ENCODE data around the gene RDM1.

The RDM1 gene

GRCh38 chr17:35931794-35932425, 1.3 kb upstream of the RDM1 start:
- Histone ChIP-seq H3K9ac (ENCODE audit: low read depth, low read length) (no peak overlapping the region), H3K9me3 (ENCODE audit: insufficient read depth, low read depth, low read length) (no peaks in the 10 kb centered on the region), H3K36me3 (ENCODE audit: insufficient read depth, low read length) (no peaks in the 10 kb centered on the region), H3K27ac (ENCODE audit: low read depth, low read length) (no peak overlapping the region), H3K4me3 (ENCODE audit: low read length) (no peak overlapping the region), H3K27me3 (ENCODE audit: insufficient read depth, low read length) (peaks cover 6% of the 10 kb centered on the region; the same call in 1 of the 2 replicates), H3K4me1 (ENCODE audit: insufficient read depth, low read length) (peaks cover 12% of the 10 kb centered on the region)
- 96% methylated on average over 6 of the region's 6 CpGs for WGBS

GRCh38 chr17:35927714-35928113, 2.9 kb downstream of the RDM1 start:
- H3K9me3 ChIP-seq (ENCODE audit: insufficient read depth, low read depth, low read length): no peaks in the 10 kb centered on the region

DNA sequence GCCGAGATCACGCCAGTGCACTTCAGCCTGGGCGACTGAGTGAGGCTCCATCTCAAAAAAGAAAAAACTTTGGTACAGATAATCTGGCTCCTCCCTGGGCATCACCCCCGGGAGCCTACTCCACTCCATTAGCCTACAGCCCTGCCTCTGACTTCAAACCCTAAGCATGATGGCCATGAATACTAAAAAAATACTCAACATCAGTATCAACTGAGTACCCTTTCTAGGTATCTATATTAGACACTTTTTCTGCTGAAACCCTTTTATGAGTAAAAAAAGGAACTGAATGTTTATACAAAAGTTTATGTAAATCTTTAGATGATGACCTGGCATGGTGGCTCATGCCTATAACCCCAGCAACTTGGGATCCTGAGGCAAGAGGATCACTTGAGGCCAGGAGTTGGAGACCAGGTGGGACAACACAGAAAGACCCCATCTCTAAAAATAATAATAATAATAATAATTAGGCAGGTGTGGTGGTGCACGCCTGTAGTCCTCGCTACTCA, 6.9 kb downstream of the RDM1 start:
- H3K27me3 ChIP-seq (ENCODE audit: insufficient read depth, low read length): no peaks in the 10 kb centered on the region
- H3K9me3 ChIP-seq (ENCODE audit: insufficient read depth, low read depth, low read length): no peaks in the 10 kb centered on the region
- WGBS: 94% methylated on average over 6 of the region's 6 CpGs
- H3K4me1 ChIP-seq (ENCODE audit: insufficient read depth, low read length): no peaks in the 10 kb centered on the region
- H3K9ac ChIP-seq (ENCODE audit: low read depth, low read length): no peak overlapping the region
- no peak overlapping the region for H3K27ac ChIP-seq (ENCODE audit: low read depth, low read length)
- H3K36me3 ChIP-seq (ENCODE audit: insufficient read depth, low read length): peaks cover 20% of the 10 kb centered on the region
- no peak overlapping the region for H3K4me3 ChIP-seq (ENCODE audit: low read length)

More at GRCh38 chr17:35927714-35928113, 2.9 kb downstream of the RDM1 start:
- H3K4me3 ChIP-seq (ENCODE audit: low read length): no peak overlapping the region
- H3K4me1 ChIP-seq (ENCODE audit: insufficient read depth, low read length): peaks cover 12% of the 10 kb centered on the region
- H3K27me3 ChIP-seq (ENCODE audit: insufficient read depth, low read length): peaks cover 6% of the 10 kb centered on the region; the same call in 1 of the 2 replicates
- H3K27ac ChIP-seq (ENCODE audit: low read depth, low read length): no peak overlapping the region
- H3K36me3 ChIP-seq (ENCODE audit: insufficient read depth, low read length): peaks cover 15% of the 10 kb centered on the region
- H3K9ac ChIP-seq (ENCODE audit: low read depth, low read length): no peak overlapping the region

- Histone ChIP-seq H3K27me3 (ENCODE audit: insufficient read depth, low read length) (no peaks in the 10 kb centered on the region), H3K27ac (ENCODE audit: low read depth, low read length) (no peak overlapping the region), H3K4me3 (ENCODE audit: low read length) (no peak overlapping the region), H3K36me3 (ENCODE audit: insufficient read depth, low read length) (peaks cover 18% of the 10 kb centered on the region), H3K4me1 (ENCODE audit: insufficient read depth, low read length) (no peaks in the 10 kb centered on the region), H3K9ac (ENCODE audit: low read depth, low read length) (no peak overlapping the region), H3K9me3 (ENCODE audit: insufficient read depth, low read depth, low read length) (no peaks in the 10 kb centered on the region)
- 88% methylated on average over 1 of the region's 1 CpG for WGBS
Measured at GRCh38 chr17:35920229-35920628, 10.3 kb downstream of the RDM1 start.

DNA sequence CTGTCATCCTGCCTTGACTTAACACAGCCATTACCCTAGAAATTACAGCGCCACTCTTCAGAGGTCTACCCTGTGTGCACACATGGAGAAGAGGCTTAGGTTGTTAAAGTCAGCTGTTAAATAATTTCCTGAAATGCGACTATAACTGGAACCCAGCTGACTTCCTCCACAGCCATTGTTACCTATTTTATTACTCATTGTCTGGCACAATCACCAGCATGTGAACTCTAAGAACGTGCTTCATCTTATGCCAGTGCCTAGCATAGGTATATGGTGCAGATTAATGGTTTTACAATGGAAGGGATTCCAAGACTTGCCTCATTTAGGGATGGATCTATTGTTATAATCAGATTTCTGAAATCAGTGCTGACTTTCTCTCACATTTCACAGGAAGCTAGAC, 11.9 kb downstream of the RDM1 start:
- Histone ChIP-seq H3K9ac (ENCODE audit: low read depth, low read length) (no peak overlapping the region), H3K9me3 (ENCODE audit: insufficient read depth, low read depth, low read length) (no peaks in the 10 kb centered on the region; the same call in 1 of the 2 replicates), H3K4me3 (ENCODE audit: low read length) (no peak overlapping the region), H3K27me3 (ENCODE audit: insufficient read depth, low read length) (no peaks in the 10 kb centered on the region), H3K4me1 (ENCODE audit: insufficient read depth, low read length) (no peaks in the 10 kb centered on the region), H3K36me3 (ENCODE audit: insufficient read depth, low read length) (peaks cover 6% of the 10 kb centered on the region; the same call in 1 of the 2 replicates), H3K27ac (ENCODE audit: low read depth, low read length) (no peak overlapping the region)
- WGBS: 96% methylated on average over 3 of the region's 3 CpGs

DNA sequence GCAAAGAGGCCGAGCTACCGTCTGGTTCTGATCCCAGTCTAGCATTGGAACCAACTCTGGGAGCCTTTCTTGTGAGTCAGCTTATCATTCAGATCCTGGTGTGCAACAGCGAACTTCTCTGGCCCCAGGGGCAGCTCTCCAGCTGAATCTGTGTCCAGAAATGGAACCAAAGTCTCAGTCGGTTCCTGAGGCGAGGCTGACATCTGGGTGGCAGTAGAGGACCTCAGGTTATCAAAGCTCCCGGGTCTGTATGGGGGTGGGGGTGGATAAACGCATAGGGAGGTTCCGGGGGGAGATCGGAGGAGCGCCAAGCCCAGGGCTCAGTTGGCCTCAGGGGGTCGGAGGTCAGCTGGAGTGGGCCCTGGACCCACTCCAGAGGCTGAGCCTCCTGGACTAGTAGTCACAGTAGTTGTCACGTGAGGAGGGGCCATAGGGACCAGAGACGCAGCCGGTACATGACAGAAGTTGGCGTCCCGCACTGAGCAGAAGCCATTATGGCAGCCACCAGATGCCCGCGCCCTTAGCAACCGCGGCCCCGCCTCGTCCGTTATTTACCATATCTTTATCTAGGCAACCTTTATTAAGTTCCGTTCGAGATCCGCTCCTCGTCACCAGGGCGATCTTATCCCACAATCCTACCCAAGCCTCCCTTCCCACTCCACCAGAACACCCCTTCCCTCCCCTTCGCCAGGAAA, 12.9 kb downstream of the RDM1 start:
- H3K27me3 ChIP-seq (ENCODE audit: insufficient read depth, low read length): no peaks in the 10 kb centered on the region
- H3K4me1 ChIP-seq (ENCODE audit: insufficient read depth, low read length): no peaks in the 10 kb centered on the region
- WGBS: 97% methylated on average over 29 of the region's 29 CpGs
- H3K9ac ChIP-seq (ENCODE audit: low read depth, low read length): no peak overlapping the region
- H3K4me3 ChIP-seq (ENCODE audit: low read length): no peak overlapping the region
- H3K27ac ChIP-seq (ENCODE audit: low read depth, low read length): no peak overlapping the region
- H3K36me3 ChIP-seq (ENCODE audit: insufficient read depth, low read length): peaks cover 4% of the 10 kb centered on the region; the same call in 1 of the 2 replicates
- no peaks in the 10 kb centered on the region; the same call in 1 of the 2 replicates for H3K9me3 ChIP-seq (ENCODE audit: insufficient read depth, low read depth, low read length)

DNA sequence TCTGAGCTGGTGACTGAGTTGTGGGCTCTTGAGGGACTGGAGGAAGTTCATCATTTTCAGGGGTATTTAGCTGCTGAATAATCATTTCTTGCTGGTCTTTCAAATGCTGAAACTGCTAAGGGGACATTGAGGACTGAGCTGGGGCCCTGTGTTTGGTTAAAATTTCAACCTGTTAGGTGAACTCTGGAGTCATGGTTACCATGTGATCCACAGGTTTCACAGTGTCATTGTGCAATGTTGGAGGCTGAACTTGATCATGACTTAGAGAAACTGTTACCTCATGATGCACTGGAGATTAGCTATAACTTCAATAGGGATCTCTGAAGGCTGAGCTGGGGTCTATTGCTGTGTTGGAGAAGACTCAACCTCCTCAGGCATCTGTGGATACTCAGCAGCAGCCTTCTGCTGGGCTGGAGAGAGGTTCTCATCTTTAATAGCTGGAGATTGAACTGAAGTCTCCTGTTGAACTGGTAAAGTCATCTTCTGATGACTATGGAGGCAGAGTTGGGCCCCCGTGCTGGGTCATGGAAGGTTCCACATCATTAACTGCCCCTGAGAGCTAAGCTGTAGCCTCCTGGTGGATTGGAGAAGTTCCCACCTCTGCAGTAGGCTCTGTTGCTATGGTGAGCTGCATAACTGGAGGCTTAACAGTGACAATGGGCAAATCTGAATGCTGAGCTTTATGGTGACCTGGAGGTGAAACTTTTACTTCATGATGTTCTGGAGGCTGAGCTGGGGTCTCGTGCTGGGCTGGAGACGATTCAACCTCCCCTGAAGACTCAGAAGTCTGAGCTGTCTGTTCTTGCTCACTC, 15.2 kb downstream of the RDM1 start:
- Histone ChIP-seq H3K27me3 (ENCODE audit: insufficient read depth, low read length) (no peaks in the 10 kb centered on the region), H3K4me3 (ENCODE audit: low read length) (no peak overlapping the region), H3K9ac (ENCODE audit: low read depth, low read length) (no peak overlapping the region), H3K4me1 (ENCODE audit: insufficient read depth, low read length) (no peaks in the 10 kb centered on the region), H3K27ac (ENCODE audit: low read depth, low read length) (no peak overlapping the region), H3K9me3 (ENCODE audit: insufficient read depth, low read depth, low read length) (peaks cover under 1% of the 10 kb centered on the region; the same call in 1 of the 2 replicates), H3K36me3 (ENCODE audit: insufficient read depth, low read length) (no peaks in the 10 kb centered on the region)
- WGBS: 91% methylated on average over 3 of the region's 3 CpGs

DNA sequence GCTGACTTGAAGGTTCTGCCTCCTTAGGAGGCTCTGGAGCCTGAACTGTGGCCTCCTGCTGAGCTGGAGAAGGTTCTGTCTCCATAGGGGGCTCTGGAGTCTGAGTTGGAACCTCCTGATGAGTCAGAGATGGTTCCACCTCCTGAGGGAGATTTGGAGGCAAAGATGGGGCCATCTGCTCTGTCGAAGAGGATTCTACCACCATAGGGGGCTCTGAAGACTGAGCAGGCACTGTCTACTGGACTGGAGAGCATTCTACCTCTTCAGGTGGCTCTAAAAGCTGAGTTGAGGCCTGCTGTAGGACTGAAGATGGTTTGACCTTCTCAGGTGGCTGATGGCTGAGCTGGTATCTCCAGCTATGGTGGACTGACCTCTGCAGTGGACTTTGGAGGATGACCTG, 16.2 kb downstream of the RDM1 start:
- no peak overlapping the region for H3K9ac ChIP-seq (ENCODE audit: low read depth, low read length)
- WGBS: 92% methylated on average over 1 of the region's 1 CpG
- H3K9me3 ChIP-seq (ENCODE audit: insufficient read depth, low read depth, low read length): peaks cover 3% of the 10 kb centered on the region
- H3K27me3 ChIP-seq (ENCODE audit: insufficient read depth, low read length): no peaks in the 10 kb centered on the region
- no peaks in the 10 kb centered on the region for H3K4me1 ChIP-seq (ENCODE audit: insufficient read depth, low read length)
- H3K27ac ChIP-seq (ENCODE audit: low read depth, low read length): no peak overlapping the region
- H3K4me3 ChIP-seq (ENCODE audit: low read length): no peak overlapping the region
- no peaks in the 10 kb centered on the region for H3K36me3 ChIP-seq (ENCODE audit: insufficient read depth, low read length)

- Histone ChIP-seq H3K36me3 (ENCODE audit: insufficient read depth, low read length) (no peaks in the 10 kb centered on the region), H3K9me3 (ENCODE audit: insufficient read depth, low read depth, low read length) (peaks cover 3% of the 10 kb centered on the region), H3K27ac (ENCODE audit: low read depth, low read length) (no peak overlapping the region), H3K9ac (ENCODE audit: low read depth, low read length) (no peak overlapping the region), H3K4me1 (ENCODE audit: insufficient read depth, low read length) (no peaks in the 10 kb centered on the region), H3K27me3 (ENCODE audit: insufficient read depth, low read length) (no peaks in the 10 kb centered on the region), H3K4me3 (ENCODE audit: low read length) (no peak overlapping the region)
- WGBS: 87% methylated on average over 4 of the region's 4 CpGs
Measured at GRCh38 chr17:35913609-35914008, 17.0 kb downstream of the RDM1 start.

DNA sequence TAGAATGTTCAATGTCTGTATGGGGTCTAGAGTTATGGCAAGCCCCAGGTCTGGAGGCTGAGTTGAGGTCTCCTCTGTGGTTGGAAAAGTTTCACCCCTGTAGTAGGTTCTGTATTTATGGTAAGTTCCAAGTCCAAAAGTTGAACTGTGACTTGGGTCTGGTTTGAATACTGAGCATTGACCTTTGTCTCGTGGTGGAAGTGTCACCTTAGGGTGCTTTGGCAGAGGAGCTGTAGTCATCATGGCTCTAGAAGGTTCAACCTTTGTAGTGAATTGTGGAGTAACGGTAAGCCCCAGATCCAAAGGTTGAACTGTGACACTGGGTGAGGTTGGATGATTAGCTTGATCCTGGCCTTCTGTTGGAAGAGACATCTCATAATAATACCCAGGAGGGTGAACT, 17.6 kb downstream of the RDM1 start:
- 85% methylated on average over 2 of the region's 2 CpGs for WGBS
- Histone ChIP-seq H3K4me3 (ENCODE audit: low read length) (no peak overlapping the region), H3K27ac (ENCODE audit: low read depth, low read length) (no peak overlapping the region), H3K9me3 (ENCODE audit: insufficient read depth, low read depth, low read length) (peaks cover 3% of the 10 kb centered on the region), H3K4me1 (ENCODE audit: insufficient read depth, low read length) (no peaks in the 10 kb centered on the region), H3K36me3 (ENCODE audit: insufficient read depth, low read length) (no peaks in the 10 kb centered on the region), H3K27me3 (ENCODE audit: insufficient read depth, low read length) (no peaks in the 10 kb centered on the region), H3K9ac (ENCODE audit: low read depth, low read length) (no peak overlapping the region)

GRCh38 chr17:35912339-35912912, 18.1 kb downstream of the RDM1 start:
- H3K4me1 ChIP-seq (ENCODE audit: insufficient read depth, low read length): no peaks in the 10 kb centered on the region
- H3K27ac ChIP-seq (ENCODE audit: low read depth, low read length): no peak overlapping the region
- no peak overlapping the region for H3K9ac ChIP-seq (ENCODE audit: low read depth, low read length)
- H3K36me3 ChIP-seq (ENCODE audit: insufficient read depth, low read length): no peaks in the 10 kb centered on the region
- WGBS: 96% methylated on average over 3 of the region's 3 CpGs
- no peak overlapping the region for H3K4me3 ChIP-seq (ENCODE audit: low read length)
- peaks cover 3% of the 10 kb centered on the region for H3K9me3 ChIP-seq (ENCODE audit: insufficient read depth, low read depth, low read length)
- no peaks in the 10 kb centered on the region for H3K27me3 ChIP-seq (ENCODE audit: insufficient read depth, low read length)
